ENCODE data around the gene ULK2.

Gene ULK2

DNA sequence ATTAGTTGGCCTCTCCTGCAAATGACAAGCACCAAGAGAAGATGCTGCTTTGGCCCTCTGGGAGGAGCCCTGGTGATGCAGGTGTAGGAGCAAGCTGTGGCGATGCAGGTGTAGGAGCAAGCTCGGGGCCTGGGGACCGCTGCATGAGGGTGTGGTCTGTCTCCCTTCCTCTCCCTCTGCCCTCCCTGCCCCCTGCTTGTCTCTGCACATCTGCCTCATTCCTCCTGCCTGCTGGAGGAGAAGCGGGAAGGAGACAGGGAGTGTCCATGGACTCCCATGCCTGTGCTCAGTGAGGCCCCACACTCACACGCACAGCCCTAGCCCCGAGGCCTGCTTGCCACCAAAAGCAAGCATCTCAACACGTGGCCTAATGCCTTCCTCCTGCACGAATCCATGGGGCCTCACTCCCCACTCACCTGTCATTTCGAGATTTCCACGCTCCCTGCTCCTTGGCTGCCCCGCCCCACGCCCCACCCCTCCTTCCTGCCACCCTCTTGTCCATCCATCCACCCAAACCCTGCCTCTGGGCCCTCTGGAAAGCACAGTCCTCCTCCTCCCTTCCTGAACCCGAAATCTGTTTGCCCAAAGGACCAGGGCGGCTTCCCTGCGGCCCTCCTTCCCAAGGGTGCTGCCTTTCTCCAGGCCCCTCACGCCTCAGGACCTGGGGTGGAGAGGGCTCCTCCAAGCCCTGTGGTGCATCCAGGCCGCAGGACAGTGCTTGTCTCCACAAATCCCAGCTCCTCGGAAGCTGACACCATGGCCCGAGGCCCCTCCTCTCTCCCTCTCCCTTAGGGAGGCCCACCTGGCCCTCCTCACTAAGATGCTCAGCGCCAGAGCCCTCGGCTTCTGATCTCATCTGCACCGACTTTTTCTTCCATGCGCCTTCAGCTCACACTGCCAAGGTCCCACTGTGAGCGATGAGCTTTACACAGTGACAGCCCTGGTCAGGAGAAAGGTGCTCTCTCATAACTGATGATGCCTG is 107.9 kb downstream of the ULK2 start:
- no peaks in the 10 kb centered on the region for H3K4me1 ChIP-seq
- H3K9ac ChIP-seq = no peak overlapping the region
- no peaks in the 10 kb centered on the region for H3K36me3 ChIP-seq
- no peak overlapping the region for H3K27ac ChIP-seq
- no peaks in the 10 kb centered on the region for H3K27me3 ChIP-seq
- no peaks in the 10 kb centered on the region for H4K20me1 ChIP-seq
- TF ChIP-seq Cebpa-rat (IDR thresholded peaks at IDR 0.05) = no peak
- no peak overlapping the region for H3K4me3 ChIP-seq
- no peaks in the 10 kb centered on the region for H3K9me3 ChIP-seq
- H3K4me2 ChIP-seq = no peak overlapping the region

DNA sequence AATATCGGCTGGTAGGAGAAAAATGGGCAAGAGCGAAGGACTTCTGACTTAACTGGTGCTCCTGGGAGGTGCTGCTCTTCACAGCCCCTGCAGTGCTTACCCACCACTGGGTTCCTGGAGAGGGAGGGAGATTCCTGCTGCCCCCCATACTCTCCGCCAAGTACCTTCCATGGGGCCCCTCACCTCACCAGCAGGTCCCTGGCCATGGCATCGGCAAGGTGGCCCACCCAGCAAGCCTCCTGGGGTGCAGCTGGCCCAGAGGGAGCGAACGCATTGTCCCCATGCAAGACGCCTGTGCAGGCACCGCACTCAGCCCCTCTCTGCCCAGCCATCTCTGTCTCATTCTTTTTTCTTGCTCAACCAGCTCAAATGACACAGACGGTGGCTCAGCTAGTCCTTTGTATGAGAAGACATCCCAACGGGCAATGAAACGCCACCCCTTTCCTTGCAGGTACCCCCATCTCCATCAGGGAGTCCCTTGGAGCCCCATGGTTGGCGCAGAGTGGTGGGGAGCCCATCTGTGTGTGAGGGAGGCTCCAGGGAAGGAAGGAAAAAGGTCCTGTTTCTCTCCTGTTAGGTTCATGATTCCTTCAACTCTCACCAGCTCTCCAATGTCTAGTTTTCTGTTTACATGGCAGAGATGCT is 110.1 kb downstream of the ULK2 start:
- TF ChIP-seq Cebpa-rat (IDR thresholded peaks at IDR 0.05) = no peak
- Histone ChIP-seq H3K27ac (no peak overlapping the region), H3K9ac (no peak overlapping the region)

DNA sequence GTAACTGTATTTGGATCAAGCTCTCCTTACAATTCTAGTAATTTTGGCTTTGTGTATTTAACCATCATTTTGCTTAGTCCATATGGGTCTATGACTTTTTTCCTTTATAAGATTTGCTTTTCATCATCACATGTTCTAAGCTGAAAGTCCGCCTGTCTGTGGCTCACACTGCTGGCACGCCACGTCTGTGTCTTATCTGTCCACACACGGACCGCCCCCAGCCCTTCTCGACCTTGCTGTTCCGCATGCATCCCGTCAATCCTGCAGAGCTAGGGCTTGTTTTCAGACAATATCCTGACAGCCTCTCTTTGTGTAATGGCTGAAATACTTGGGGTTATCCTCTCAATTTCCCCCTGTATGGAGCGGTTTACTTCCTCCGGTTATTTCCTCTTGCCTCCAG is 111.2 kb downstream of the ULK2 start:
- Histone ChIP-seq H3K9me3 (no peaks in the 10 kb centered on the region), H3K4me1 (no peaks in the 10 kb centered on the region), H3K4me2 (no peak overlapping the region), H3K36me3 (no peaks in the 10 kb centered on the region), H3K9ac (no peak overlapping the region), H3K27me3 (no peaks in the 10 kb centered on the region), H3K27ac (no peak overlapping the region), H3K4me3 (no peak overlapping the region), H4K20me1 (no peaks in the 10 kb centered on the region)
- no peak for TF ChIP-seq Cebpa-rat (IDR thresholded peaks at IDR 0.05)

More for the DNA sequence above, 110.1 kb downstream of the ULK2 start:
- Histone ChIP-seq H3K9me3 (no peaks in the 10 kb centered on the region), H3K36me3 (no peaks in the 10 kb centered on the region), H4K20me1 (no peaks in the 10 kb centered on the region), H3K4me2 (no peak overlapping the region), H3K4me1 (no peaks in the 10 kb centered on the region), H3K27me3 (no peaks in the 10 kb centered on the region), H3K4me3 (no peak overlapping the region)

DNA sequence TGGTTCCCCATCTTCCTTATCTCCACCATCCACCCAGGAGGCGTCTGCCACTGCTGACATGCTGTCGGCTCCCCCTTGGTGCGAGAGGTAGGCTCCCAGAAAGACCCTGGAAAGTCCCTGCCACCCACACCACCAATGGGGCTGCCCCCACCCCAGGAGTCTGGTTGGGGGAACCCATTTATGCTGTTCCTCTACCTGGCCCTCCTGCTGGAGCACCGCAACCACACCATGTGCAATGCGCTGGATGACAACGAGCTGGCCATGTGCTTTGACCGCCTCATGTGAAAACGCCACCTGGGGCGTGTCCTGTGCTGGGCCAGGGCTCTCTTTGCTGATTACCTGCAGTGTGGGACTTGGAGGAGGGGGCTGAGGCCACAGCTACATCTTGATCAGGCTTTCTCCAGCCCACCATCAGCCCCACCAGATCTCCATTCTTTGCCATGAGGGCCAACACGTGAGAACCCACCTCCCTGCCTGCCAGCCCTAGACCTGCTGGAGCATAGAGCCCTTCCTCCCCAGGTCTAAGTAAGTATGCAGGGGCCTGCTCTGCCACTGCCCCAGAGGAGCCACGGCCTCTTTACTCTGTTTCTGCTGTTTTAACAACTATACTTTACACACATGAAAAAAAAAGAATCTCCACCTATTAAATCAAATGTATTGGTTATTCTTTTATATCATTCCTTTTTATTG is 111.8 kb downstream of the ULK2 start:
- Histone ChIP-seq H3K27ac (no peak overlapping the region), H3K4me3 (no peak overlapping the region), H3K36me3 (no peaks in the 10 kb centered on the region)

DNA sequence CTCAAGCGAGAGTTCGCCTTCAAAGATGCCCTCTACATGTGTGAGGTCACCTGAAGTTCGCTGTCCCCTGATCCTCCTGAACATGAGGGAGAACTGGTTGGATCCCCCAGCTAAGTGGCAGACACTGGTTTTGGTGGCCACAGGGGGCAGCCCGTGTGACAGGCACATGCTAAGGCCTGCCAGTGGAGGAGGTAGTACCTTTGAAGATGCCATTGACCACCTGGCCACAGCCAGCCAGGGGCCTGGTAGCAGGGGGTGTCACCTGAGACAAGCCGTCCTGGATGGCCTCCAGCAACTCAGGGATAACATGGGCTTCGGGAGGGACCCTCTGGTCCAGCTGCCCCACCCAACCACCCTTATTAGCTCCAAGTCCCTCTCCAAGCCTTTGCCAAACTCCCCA is 112.3 kb downstream of the ULK2 start:
- H3K4me1 ChIP-seq = no peaks in the 10 kb centered on the region
- TF ChIP-seq Cebpa-rat (IDR thresholded peaks at IDR 0.05) = no peak
- H3K36me3 ChIP-seq = no peaks in the 10 kb centered on the region
- no peaks in the 10 kb centered on the region for H3K9me3 ChIP-seq
- H3K9ac ChIP-seq = no peak overlapping the region
- H3K4me3 ChIP-seq = no peak overlapping the region
- H3K4me2 ChIP-seq = no peak overlapping the region
- no peaks in the 10 kb centered on the region for H3K27me3 ChIP-seq
- H3K27ac ChIP-seq = no peak overlapping the region
- no peaks in the 10 kb centered on the region for H4K20me1 ChIP-seq

More for the DNA sequence above, 111.8 kb downstream of the ULK2 start:
- Histone ChIP-seq H3K4me1 (no peaks in the 10 kb centered on the region), H3K27me3 (no peaks in the 10 kb centered on the region), H3K4me2 (no peak overlapping the region), H3K9ac (no peak overlapping the region), H3K9me3 (no peaks in the 10 kb centered on the region), H4K20me1 (no peaks in the 10 kb centered on the region)
- no peak for TF ChIP-seq Cebpa-rat (IDR thresholded peaks at IDR 0.05)

DNA sequence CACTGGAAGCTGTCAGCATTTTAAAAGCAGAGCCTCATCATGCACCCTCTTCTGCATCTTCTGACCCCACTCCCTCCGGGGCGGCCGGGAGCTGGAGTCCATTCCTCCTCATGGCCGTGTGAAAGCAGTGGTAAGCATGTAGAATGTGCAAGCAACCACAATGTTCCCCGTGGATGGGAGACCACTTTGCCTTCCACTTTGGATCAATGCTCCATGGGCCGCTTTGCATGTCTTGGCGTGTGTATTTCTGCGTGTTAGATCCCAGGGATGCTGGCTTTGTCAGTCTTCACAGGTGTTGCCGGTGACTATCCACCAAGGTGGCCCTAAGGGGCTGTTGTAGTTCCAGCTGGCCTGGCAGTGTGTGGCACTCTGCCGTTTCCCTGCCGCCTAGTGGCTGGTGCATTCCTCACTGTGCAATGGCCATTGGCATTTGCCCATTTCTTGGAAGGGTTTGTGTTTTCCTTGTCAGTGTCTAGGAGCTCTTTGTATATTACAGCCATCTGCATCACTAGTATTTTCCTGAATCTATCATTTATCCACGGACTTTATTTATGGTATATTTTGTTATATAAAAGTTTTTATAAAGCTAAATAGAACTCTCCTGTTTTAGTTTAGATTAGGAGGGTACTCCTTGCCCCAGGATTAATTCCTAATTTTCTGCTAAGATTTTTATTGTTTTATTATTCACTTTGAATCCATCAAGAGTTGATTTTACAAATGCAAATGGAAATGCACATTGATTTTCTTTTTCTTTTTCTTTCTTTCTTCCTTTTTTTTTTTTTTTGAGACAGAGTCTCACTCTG is 113.9 kb downstream of the ULK2 start:
- no peaks in the 10 kb centered on the region for H4K20me1 ChIP-seq
- no peak overlapping the region for H3K27ac ChIP-seq
- H3K9me3 ChIP-seq = no peaks in the 10 kb centered on the region
- no peak for TF ChIP-seq Cebpa-rat (IDR thresholded peaks at IDR 0.05)
- H3K4me3 ChIP-seq = no peak overlapping the region
- H3K4me2 ChIP-seq = no peak overlapping the region
- no peaks in the 10 kb centered on the region for H3K4me1 ChIP-seq
- H3K36me3 ChIP-seq = no peaks in the 10 kb centered on the region
- H3K9ac ChIP-seq = no peak overlapping the region
- no peaks in the 10 kb centered on the region for H3K27me3 ChIP-seq

DNA sequence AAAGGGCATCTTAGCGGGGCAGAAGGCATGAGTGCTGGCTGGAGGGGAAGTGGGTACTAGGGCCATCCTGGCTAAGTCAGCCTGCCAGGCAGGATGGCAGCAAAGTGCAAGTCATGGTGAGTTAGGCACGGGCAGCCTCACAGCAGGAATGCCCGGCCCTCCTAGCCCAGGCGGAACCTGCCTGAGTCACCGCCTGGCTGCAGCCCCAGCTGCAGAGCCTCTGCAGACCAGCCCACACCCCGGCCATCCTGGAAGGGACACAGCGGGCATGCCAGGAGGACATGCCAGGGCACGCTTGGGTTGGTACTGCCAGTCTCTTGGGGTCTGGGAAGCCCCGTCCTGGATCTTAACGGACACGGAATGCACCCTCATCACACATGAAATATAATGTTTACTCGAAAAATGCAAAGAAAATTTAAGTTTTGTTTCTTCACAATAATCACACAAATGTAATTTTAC is 114.7 kb downstream of the ULK2 start:
- H3K27ac ChIP-seq = no peak overlapping the region
- no peaks in the 10 kb centered on the region for H4K20me1 ChIP-seq
- no peak overlapping the region for H3K9ac ChIP-seq

DNA sequence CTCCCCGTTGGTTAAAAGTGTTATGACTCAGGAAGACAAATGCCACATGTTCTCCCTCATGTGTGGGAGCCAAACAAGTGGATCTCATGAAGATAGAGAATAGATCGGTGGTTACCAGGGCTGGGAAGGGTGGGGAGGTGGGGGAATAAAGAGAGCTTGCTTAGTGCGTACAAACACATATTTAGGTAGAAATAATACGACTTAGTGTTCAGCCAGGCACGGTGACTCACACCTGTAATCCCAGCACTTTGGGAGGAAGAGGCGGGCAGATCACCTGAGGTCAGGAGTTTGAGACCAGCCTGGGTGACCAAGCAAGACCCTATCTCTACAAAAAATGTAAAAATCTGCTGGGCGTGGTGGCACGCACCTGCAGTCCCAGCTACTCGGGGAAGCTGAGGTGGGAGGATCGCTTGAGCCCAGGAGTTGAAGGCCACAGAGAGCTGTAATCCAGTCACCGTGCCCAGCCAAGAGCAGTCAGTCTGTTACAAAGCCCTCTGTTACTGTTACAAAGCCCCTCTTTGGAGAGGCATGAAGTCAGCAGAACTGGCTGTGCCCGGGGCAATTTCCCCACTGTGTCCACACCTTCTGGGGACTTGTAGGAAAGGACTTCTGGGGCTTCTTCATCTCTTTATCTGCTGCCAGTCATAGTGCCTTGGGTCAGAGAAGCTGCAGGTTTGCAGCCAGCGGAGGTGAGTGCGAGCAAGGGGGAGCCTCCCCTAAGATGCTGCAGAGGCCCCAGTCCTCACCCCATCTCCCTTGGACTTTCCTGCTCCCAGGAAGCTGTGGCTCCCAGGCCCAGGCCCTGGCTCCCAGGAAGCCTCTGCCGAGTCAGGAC is 115.3 kb downstream of the ULK2 start:
- Histone ChIP-seq H3K4me1 (no peaks in the 10 kb centered on the region), H3K4me2 (no peak overlapping the region), H3K27ac (no peak overlapping the region), H3K9me3 (no peaks in the 10 kb centered on the region), H3K9ac (no peak overlapping the region), H3K27me3 (no peaks in the 10 kb centered on the region), H3K4me3 (no peak overlapping the region), H4K20me1 (no peaks in the 10 kb centered on the region), H3K36me3 (no peaks in the 10 kb centered on the region)
- no peak for TF ChIP-seq Cebpa-rat (IDR thresholded peaks at IDR 0.05)

More for the DNA sequence above, 114.7 kb downstream of the ULK2 start:
- H3K9me3 ChIP-seq = no peaks in the 10 kb centered on the region
- H3K27me3 ChIP-seq = no peaks in the 10 kb centered on the region
- H3K4me2 ChIP-seq = no peak overlapping the region
- H3K36me3 ChIP-seq = no peaks in the 10 kb centered on the region
- TF ChIP-seq Cebpa-rat (IDR thresholded peaks at IDR 0.05) = no peak
- H3K4me3 ChIP-seq = no peak overlapping the region
- no peaks in the 10 kb centered on the region for H3K4me1 ChIP-seq

Data from BLaER1 (cell line).